Breast epithelium (tissue), 3 donors: ENCODE measurements around the gene PRDM15.

Source experiments
- POLR2A ChIP-seq: fragments of 450-650 bp; IDR thresholded peaks from one replicate; pipeline ENCODE4 v1.6.1; 2016; ENCODE audit warnings: antibody characterized with exemption, mild to moderate bottlenecking, moderate library complexity
- POLR2AphosphoS5 ChIP-seq, 3 donors: sonication (generic); formaldehyde crosslinking; IDR thresholded peaks; one replicate each; pipeline ENCODE4 v1.6.1; 2017; ENCODE audit warnings: antibody characterized with exemption in 3 of 3
- TF ChIP-seq, protein P1 (sequence below), 3 donors: fragments of 450-650 bp; IDR thresholded peaks; one replicate each; pipeline ENCODE4 v1.5.1; 2016 to 2017; ENCODE audit warnings: antibody characterized with exemption in 3 of 3, mild to moderate bottlenecking in 3 of 3, moderate library complexity in 3 of 3

DNA sequence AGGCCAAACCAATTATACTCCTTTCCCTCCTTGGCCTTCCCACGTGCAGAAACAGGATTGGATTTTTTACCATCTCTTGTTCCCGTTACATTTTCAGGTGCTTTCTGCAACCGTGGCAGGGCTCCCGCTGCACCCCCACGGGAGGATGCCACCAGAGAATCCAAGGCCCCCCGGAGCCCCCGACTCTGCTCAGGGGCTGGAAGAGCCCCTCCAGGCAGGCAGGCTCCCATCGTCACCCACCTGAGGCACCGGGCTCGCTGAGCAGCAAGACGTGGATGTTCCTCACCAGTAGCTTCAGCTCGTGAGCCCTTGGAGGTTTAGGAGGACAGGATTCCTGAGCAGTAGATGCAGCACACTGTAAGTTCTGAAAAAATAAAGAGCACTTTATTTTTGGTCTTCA lies 35.2 kb upstream of the PRDM15 start:
- TF ChIP-seq, protein P1, sequence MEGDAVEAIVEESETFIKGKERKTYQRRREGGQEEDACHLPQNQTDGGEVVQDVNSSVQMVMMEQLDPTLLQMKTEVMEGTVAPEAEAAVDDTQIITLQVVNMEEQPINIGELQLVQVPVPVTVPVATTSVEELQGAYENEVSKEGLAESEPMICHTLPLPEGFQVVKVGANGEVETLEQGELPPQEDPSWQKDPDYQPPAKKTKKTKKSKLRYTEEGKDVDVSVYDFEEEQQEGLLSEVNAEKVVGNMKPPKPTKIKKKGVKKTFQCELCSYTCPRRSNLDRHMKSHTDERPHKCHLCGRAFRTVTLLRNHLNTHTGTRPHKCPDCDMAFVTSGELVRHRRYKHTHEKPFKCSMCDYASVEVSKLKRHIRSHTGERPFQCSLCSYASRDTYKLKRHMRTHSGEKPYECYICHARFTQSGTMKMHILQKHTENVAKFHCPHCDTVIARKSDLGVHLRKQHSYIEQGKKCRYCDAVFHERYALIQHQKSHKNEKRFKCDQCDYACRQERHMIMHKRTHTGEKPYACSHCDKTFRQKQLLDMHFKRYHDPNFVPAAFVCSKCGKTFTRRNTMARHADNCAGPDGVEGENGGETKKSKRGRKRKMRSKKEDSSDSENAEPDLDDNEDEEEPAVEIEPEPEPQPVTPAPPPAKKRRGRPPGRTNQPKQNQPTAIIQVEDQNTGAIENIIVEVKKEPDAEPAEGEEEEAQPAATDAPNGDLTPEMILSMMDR (IDR thresholded peaks at IDR 0.05), result no peak
- TF ChIP-seq POLR2AphosphoS5 (IDR thresholded peaks at IDR 0.05) (no peak), POLR2A (no peak)
